ENCODE measurements around the gene CELF1.

Gene CELF1

GRCh38 chr11:47443028-47443700 lies 109.8 kb downstream of the CELF1 start:
- DNase-seq, result no peak

DNA sequence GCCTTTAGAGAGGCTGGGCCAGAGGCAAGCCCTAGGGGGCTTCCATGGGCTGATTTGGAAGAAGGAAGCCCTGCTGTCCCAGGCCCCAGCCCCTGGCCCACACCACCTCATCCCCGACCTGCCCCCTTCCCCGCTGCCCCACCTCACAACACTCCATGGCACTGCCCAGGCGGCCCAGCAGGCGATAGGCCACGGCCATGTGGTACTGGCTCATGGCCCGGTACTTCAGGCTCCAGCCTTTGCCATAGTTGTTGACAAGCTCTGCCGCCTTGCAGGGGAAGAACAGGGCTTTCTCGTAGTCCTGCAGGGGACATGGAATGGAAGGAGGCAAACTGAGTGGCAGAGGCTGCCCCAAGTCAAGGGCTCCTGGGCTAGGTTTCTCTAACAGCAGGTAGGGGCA lies 110.4 kb downstream of the CELF1 start:
- no peak for DNase-seq

DNA sequence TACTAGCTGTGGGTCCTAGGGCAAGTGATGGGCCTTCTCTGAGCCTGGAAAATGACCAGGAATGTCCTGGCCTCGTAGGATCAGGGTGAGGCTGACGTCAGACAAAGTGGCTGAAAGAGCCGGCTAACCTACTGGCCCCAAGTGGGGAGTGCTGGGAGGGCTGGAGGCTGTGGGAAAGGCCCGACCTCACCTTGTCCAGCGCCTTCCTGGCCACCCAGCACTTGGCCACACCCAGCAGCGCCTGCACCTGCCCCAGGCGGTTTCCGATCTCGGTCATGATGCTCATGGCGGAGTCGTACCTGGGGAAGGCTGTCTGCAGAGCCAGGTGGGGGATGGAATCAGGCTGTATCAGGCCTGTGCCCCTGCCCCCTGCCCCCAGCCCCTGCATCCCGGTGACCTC lies 111.5 kb downstream of the CELF1 start:
- DNase-seq, result no peak

DNA sequence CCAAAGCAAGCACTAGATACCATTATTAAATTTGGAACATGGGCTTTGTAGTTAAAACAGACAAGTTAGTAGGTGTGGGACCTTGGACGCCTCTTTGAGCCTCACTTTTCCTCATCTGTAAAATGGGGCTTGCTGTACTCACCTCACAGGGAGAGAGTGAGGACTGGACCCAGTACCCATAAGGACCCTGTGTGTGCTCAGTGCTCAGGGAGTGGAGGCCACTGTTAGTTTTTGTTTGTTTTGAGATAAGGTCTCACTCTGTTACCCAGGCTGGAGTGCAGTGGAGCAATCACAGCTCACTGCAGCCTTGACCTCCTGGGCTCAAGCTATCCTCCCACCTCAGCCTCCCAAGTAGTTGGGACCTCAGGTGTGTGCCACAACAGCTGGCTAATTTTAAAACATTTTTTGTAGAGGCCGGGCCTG lies 112.9 kb downstream of the CELF1 start:
- DNase-seq, result no peak

DNA sequence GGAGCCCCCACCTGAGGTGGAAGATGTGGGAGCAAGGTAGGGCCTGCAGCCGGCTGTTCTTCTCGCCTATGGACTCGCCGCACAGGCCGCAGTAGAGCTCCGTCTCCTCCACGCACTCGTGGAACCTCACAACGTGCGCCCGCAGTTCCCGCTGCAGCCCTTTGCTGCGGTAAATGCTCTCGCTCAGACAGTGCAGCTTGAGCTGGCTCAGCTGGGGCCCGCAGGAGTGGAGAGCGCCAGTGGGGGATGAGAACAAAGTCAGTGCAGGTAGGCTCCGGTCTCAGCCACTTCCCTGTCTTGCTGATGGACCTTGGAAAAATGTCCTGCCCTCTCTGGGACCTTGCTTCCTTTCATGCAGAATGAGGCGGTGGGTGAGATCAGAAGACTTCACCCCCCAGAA lies 114.2 kb downstream of the CELF1 start:
- no peak for DNase-seq

DNA sequence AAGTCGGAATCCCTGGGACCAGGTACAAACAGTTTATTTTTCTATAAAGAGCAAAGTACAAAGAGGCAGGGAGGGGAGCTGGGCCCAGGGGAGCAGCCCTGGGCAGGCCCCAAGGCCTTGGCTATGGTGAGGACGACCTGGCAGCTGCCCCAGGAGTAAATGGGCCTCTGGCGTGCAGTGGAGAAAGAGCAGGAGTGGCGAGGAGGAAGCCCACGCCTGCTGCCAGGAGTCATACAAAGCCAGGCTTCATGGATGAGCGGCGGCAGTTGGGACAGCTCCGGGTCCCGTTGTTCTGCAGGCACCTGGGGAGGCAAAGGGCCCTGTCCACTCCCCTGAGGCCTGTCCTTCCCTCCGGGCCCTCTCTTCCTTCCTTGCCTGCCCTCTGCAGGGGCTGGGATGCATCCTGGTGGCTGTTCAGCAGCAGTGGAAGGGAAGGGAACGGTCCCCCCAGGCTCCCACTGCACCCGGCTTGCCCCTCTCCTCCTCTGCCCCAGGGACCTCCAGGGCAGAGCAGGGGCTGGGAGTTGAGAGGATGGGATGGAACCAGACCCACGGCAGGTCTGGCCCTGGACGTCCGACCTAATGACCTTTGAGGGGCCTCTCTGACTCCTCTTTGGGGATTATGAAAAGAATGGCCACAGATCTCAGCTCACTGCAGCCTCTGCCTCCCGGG lies 115.0 kb downstream of the CELF1 start:
- DNase-seq, result no peak

GRCh38 chr11:47437218-47437745 lies 115.7 kb downstream of the CELF1 start:
- no peak for DNase-seq

DNA sequence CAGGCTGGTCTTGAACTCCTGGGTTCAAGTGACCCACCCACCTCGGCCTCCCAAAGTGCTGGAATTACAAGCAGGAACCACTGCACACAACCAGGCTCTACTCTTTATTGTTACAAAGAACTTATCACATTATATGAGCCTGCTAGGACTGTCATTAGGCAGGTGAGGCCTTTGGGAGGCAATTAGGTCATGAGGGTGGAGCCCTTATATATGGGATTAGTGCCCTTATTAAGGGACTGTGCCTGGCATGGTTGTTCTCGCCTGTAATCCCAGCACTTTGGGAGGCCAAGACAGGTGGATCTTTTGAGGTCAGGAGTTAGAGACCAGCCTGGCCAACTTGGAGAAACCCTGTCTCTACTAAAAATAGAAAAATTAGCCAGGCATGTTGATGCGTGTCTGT lies 116.2 kb downstream of the CELF1 start:
- no peak for DNase-seq

GRCh38 chr11:47435687-47436086 lies 117.2 kb downstream of the CELF1 start:
- DNase-seq, result no peak

- DNase-seq, result no peak
Measured at GRCh38 chr11:47434011-47434786, 118.7 kb downstream of the CELF1 start.

GRCh38 chr11:47433157-47433556 lies 119.8 kb downstream of the CELF1 start:
- no peak for DNase-seq

- no peak for DNase-seq
Measured at GRCh38 chr11:47431356-47432083, 121.4 kb downstream of the CELF1 start.

DNA sequence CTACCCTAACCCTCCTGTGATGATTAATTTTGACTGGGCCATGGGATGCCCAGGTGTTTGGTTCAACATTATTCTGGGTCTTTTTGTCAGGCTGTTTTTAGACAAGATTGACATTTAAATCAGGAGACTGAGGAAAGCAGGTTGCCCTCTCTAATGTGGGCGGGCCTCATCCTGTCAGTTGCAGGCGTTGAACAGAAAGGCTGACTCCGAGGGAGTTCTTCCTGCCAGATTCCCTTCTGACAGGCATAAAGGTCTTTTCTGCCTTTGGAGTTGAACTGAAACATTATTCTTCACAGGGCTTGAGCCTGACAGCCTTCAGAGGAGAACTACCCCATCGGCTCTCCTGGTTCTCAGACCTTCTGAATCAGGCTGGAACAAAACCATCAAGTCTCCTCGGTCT lies 122.4 kb downstream of the CELF1 start:
- no peak for DNase-seq

DNA sequence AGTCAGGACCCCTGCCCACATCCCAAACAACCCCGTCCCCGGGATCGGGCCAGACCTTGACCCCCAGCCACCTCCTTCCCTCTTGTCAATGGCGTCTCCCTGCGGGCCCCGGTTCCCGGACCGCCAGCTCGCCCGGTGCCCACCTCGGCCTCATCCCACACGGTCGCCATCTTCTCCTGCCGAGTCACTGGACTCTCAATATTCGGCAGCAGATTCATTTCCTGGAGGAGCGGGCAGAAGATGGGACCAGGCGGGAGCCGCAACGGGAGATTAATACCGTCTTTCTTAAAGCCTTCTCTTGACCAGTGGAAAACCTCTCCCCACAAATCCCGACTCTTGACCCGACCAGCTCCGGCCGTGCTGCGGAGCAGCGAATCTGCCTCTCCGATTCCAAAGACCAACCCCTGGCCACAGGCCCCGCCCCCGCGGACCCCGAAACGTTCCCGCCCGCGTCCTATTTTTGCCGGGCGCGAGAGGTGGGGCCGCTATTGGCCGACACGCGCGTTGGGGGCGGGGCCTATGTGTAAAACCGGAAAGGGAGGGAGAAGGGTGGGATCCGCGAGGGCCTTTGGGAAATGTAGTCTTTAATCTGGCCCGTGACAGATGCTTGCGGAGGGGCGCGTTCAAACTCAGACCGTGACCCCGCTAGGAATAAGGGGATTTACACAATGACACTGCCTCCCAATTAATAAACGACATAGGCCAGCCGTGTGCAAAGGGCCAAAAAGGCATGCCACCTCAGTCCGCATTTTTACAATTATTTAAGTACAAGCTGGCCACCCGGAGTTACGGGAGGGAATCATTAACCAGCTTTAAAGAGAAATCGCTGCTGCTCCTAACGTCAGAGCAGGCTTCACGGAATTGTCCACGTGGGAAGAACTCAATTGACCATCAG lies 126.6 kb downstream of the CELF1 start, which contains the start of gene PSMC3:
Gene PSMC3 (minus strand): TSS at position 378 of the 895 bp plus-strand sequence. CDS start 160 bp downstream, at position 218.
- peak; percentile 99 for DNase-seq

DNA sequence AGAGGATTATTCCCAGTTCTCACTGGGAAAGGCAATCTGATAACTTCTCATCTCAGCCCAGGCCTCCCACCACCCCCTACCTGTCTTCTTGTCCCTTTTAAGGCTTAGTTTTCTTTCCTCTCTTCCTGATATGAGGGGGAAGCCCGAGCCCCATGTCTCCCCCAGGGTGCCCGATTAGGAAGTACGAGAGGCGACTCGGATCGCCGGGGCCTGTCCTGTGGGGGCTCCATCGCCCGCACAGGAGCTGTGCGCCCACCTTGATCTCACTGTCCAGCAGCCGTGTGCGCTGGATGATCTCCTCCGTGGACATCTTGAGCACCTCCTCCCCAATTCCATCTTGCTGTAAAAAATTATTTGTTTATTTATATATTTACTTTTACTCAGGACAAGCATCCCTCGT lies 127.3 kb downstream of the CELF1 start:
- no peak for DNase-seq

DNA sequence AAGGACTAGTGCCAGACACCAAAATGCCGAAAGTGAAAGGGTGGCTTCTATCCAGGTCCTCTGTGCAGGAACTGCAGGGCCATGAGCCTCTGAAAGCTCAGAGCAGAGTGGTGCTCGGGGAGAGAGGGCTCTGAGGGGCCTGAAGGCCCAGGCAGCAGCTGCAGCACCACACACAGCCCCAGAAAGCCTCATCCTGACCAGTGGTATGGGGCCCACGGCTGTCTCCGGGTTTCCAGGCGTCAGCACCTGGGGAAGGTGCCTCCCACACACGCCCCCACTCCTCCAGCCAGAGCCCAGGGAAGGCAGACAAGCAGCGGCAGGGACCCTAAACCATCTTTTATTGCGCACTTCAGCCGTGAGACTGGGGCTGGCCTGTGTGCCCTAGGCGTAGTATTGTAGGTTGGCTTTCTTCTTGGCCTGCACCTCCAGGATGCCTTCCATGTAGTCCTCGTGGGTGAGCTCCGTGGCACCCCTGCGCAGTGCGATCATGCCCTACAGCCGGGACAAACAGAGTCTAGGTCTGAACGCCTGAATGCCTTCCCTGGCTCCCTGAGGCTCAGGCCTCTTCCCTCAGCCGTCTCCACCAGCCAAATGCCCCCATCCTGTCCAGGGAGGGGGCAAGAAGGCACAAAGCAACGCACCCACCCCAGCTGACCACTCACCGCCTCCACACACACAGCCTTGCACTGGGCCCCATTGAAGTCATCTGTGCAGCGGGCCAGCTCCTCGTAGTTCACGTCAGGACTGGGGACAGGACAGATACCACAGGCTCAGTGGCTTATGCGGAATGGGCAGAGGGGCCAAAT lies 134.3 kb downstream of the CELF1 start:
- no peak for DNase-seq

GRCh38 chr11:47417712-47418111 lies 135.2 kb downstream of the CELF1 start:
- DNase-seq, result no peak

DNA sequence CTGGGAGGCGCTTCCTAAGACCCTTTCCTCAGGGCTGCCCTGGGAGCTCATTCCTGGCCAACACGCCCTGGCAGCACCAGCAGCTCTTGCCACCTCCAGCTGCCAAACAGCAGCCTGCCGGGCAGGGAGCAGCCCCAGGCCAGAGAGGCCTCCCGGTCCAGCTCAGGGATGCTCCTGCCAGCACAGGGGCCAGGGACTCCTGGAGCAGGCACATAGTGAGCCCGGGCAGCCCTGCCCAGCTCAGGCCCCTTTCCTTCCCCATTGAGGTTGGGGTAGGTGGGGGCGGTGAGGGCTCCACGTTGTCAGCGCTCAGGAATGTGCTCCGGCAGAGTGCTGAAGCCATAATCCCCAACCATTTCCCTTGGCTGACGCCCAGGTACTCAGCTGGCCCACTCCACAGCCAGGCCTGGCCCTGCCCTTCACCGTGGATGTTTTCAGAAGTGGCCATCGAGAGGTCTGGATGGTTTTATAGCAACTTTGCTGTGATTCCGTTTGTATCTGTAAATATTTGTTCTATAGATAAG lies 136.9 kb downstream of the CELF1 start:
- DNase-seq, result no peak

All from activated gamma-delta T cell treated with Interleukin-2 at 50 U/mL for 16 hours (primary cell).